ENCODE measurements around the gene LRRC8E.

GRCh38 chr19:7914598-7915045 lies 26.3 kb downstream of the LRRC8E start, which contains the start of gene TGFBR3L:
- no peak for TF ChIP-seq CTCF (IDR thresholded peaks at IDR 0.05)
- TF ChIP-seq EP300 (IDR thresholded peaks at IDR 0.05), result no peak
- no peak for TF ChIP-seq POLR2A (IDR thresholded peaks at IDR 0.05)
- TF ChIP-seq POLR2AphosphoS5 (IDR thresholded peaks at IDR 0.05), result no peak

All from stomach (tissue), 4 donors.